Limb (tissue), 2 donors: ENCODE results near the gene SPTBN1.

Source experiments
- DNase-seq, 2 donors: peaks; one replicate each; pipeline ENCODE4 v3.0.0-alpha.2; 2016; ENCODE audit errors: extremely low spot score in 2 of 2

The SPTBN1 gene

GRCh38 chr2:54455563-54456361, at the start of gene SPTBN1:
SPTBN1 (plus strand) TSS chr2:54456327; CDS start chr2:54526419, 70,092 bp downstream.
- DNase-seq = peak; percentile 93 to 97

GRCh38 chr2:54407693-54408092, 48.4 kb upstream of the SPTBN1 start:
- no peak for DNase-seq

- DNase-seq = no peak
Observed at GRCh38 chr2:54408288-54408687, 47.8 kb upstream of the SPTBN1 start.

- peak; percentile 57 to 79 for DNase-seq
Observed at GRCh38 chr2:54409752-54410151, 46.4 kb upstream of the SPTBN1 start.

- DNase-seq = no peak
Observed at GRCh38 chr2:54411801-54412354, 44.2 kb upstream of the SPTBN1 start.

- no peak for DNase-seq
Observed at GRCh38 chr2:54416166-54416813, 39.8 kb upstream of the SPTBN1 start.

GRCh38 chr2:54416938-54417337, 39.2 kb upstream of the SPTBN1 start:
- no peak for DNase-seq

GRCh38 chr2:54417577-54417976, 38.5 kb upstream of the SPTBN1 start:
- DNase-seq = no peak

GRCh38 chr2:54419388-54419787, 36.7 kb upstream of the SPTBN1 start:
- no peak for DNase-seq

- no peak for DNase-seq
Observed at GRCh38 chr2:54419855-54420523, 36.1 kb upstream of the SPTBN1 start.

GRCh38 chr2:54420524-54421172, 35.5 kb upstream of the SPTBN1 start:
- DNase-seq = no peak

GRCh38 chr2:54422072-54422581, 34.0 kb upstream of the SPTBN1 start:
- DNase-seq = no peak

GRCh38 chr2:54423213-54423612, 32.9 kb upstream of the SPTBN1 start:
- no peak for DNase-seq

- no peak for DNase-seq
Observed at GRCh38 chr2:54424555-54425163, 31.5 kb upstream of the SPTBN1 start.

- peak in 1 of 2 donors; percentile 74 for DNase-seq
Observed at GRCh38 chr2:54428108-54428831, 27.9 kb upstream of the SPTBN1 start.

GRCh38 chr2:54429054-54429453, 27.1 kb upstream of the SPTBN1 start:
- DNase-seq = peak in 1 of 2 donors; percentile 58

- no peak for DNase-seq
Observed at GRCh38 chr2:54429811-54430551, 26.1 kb upstream of the SPTBN1 start.

- DNase-seq = no peak
Observed at GRCh38 chr2:54430649-54431048, 25.5 kb upstream of the SPTBN1 start.

GRCh38 chr2:54432251-54433015, 23.7 kb upstream of the SPTBN1 start:
- DNase-seq = no peak
